CD4-positive, alpha-beta T cell treated with Interleukin-17A for 1 hour (primary cell): ENCODE data around the gene AGAP1.

Experiments used
- DNase-seq: peaks from one replicate; pipeline ENCODE4 v3.0.0-alpha.2; 2020

Gene AGAP1

DNA sequence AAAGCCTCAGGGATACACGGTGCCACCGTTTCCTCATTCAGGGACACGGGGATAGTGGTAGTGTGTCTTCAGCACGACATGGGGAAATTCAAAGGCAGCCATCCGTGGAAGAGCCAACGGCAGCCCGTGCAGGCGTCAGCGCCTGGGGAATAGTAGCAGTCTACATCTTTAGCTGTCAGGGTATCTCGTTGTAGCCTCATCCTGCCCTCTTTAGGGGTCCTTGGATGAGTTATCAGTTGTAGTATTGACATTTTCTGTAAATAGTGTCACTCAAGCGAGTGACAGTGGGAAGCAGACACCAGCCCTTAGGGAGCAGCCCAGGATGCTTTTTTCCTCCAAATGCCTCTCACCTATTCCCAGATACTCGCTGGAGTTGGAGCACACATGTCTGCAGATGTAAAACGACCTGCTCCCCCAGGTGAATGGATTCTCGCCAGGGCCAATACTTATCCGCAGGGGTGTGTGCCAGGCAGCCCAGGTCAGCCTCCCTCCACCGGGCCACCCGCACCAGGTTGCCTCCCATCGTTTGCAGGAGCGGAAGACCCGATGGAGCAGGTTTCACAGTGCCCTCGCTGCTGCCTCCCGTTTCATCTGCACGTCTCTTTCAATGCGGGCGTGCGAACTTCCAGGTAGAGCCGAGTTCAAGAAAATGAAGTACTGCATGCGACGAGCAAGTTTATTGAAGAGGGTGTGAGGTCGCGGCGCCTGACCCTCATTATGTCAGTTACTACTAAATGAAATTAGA is 41.0 kb downstream of the AGAP1 start:
- DNase-seq = no peak

DNA sequence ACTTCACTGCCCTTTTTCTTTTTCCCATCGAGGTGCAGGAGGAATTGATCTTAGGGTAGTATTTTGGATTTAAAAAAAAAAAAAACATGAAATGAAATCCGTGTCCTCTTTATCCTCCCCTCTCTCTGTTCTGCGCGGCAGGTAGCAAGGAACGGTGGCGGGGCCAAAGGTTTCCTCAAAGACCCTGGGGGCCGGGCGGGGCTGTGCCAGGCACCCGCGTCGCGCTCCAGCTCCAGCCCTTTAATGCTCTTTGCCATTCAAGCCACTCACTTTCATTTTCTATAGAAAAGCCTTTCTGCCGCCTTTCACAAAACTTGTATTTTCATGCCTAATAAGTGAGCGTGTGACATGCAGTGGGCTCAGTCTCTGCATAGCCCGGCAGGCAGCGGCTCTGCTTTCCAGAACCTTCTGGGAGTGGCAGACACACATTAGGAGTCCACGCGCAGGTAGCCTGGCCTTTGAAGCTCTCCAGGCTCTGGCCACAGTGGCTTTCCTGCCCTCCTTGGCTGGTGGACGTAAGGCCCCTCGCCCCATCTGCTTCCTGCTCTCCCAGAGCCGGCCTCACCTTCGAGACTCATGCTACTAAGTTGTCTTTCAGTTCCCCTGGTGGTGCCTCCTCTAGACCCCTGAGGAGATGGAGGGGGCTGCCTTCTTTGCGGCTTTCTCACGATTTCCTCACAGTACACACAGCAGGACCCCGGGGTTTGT is 41.7 kb downstream of the AGAP1 start:
- no peak for DNase-seq

DNA sequence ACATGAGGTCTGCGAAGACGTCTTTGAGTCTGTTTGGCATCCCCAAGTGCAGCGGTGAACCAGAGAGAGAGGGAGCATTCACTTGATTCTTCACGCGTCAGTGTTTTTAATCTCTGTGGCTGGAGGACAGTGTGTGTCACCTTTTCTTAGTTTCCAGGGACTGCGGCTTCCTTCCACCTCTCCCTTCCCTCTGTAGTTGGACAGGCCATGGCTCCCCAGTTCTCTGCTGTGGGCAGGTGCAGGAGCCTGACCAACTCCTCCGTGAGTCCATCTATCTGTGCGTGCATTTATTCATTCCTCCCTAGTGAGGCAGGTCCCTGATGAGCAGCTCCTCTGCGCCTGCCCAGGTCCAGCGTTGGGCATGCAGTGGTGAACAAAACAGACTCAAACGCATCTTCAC is 42.9 kb downstream of the AGAP1 start:
- DNase-seq = no peak

DNA sequence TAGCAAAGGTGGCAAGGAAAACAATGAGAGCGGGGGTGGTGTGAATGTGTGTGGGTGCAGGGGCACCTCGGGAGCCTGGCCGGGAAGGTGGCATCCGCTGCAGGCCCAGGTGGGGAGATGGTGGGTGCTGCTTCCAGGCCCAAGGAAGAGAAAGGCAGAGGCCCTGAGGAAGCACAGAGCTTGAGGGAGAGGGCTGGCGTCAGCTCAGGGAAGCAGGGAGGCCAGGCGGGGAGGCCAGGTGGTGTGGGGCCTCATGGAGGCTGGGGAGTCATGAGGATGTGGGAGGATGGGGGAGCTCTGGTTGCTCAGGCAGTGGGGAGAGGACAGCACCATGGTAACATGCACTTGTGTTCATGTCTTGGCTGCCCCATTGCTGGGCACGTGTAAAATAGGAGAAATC is 43.3 kb downstream of the AGAP1 start:
- no peak for DNase-seq

DNA sequence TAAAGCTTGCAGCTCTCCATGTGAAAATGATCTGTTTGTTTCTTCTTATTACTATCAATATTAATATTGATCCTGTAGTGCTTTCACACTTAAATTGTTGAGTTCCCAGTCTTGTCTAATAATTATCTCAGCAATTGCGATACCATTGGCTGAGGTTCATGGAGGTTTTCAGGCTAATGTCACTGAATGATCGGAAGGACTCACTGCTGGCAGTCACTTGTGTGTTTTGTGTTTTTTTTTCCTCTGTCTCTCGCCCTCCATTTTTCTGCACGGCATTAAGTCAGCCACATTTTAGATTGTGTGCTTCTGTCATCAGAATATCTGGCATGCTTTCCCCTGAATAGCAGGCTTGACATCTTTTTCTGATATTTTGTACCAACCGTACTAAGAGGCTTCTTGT is 43.7 kb downstream of the AGAP1 start:
- DNase-seq = no peak

DNA sequence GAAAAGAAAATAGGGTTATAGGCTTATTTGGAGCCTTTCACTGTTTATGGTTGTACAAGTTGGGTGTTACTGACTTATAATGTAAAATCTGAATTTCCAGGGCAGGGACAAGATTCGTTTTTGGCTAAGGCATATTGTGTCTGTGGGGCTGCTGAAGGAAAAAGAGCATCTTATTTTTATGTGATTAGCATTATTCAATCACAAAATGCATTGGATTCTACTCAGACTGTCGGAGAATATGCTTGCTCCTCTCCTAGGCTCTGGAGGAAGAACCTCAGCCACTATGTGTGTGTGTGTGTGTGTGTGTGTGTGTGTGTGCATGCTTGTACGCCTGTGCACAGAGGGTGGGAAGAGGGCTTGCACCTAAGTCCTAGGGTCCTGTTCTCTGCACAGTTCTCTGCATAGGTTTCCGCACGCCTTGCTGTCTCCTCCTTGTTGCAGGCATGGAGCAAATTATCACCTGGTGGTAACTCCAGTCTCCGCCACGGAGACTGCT is 44.3 kb downstream of the AGAP1 start:
- no peak for DNase-seq

DNA sequence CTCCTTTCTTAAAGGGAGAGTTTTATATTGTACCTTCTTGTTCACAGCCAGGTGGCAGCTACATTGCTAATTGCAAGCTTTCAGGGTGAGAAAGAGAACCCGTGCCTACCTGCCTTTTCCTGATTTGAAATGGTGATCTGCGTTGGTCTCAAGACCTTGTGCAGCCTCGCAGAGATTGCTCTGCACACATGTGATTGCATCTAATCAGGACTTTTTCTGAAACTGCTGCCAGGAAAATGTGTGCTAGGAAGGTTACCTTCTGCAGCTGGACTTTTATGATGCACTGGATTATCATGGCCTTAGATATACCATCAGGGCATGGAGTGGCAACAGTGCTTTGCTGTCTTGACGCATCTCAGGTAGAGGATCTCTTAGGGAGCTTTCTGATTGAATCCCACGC is 45.1 kb downstream of the AGAP1 start:
- no peak for DNase-seq

DNA sequence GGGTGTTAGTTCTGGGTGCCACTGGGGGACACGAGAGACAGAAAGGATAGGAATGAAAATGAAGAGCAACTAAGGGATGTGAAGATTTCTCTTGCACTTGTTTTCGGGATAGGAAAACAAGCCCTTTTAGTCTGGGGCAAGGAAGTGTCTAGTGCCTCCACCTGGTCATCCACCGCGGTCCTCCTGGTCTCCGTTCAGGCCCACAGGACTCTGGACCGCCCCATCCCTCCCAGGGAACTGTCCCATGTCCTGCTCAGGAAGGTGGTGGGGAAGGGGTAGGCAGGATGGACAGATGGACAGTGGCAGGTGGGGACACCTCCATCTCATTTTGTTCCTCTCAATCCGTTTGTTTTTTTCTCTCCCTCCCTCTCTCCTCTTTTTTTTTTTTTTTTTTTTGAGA is 45.9 kb downstream of the AGAP1 start:
- DNase-seq = no peak

DNA sequence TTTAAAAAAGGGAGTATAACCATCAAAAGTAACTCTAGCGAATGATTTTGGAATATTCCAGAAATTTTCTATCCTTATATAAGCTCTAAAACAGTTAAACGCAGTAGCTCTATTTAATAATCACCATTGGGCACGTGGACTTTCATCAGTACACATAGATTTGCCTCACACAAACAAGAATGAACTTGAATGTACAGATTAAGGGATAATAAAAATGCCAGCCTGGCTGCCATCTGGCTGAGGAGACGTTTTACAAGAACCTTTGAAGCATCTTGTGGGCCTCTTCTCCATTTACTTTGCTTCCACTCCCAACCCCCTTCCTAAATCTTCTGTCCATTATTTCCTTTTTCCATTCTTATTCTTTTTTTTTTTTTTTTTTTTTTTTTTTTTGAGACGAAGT is 47.2 kb downstream of the AGAP1 start:
- no peak for DNase-seq

DNA sequence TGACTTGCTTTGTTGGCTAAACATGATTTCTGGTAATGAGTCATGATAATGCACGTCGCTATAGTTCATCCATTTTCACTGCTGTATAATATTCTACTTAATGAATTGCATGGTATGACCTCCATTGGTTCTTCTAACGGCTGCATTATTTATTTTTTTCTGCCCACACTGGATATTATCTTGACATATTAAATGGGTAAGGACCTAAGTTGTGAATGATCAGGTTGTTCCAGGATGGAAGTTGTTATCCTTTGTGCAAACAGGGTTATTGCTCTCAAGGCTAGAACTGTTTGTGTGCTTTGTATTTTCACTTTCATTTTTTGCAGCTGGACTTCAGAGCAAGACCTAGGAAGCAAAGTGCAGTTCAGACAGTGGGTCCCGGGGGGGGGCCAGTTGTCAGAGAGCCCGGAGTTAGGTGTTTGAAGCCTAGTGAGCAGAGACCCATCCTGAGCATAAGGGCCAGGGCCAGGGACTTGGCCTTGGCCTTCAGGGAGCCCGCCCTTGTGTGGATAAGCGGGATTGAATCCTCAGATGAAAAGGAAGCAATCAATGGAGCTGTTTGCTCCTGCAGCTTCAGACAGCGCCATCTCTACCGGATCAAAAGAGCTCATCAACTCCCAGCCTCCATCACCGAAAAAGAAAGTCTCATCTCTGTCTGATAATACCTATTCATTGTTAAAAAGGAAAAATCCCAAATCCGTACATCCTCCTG is 48.2 kb downstream of the AGAP1 start:
- no peak for DNase-seq

DNA sequence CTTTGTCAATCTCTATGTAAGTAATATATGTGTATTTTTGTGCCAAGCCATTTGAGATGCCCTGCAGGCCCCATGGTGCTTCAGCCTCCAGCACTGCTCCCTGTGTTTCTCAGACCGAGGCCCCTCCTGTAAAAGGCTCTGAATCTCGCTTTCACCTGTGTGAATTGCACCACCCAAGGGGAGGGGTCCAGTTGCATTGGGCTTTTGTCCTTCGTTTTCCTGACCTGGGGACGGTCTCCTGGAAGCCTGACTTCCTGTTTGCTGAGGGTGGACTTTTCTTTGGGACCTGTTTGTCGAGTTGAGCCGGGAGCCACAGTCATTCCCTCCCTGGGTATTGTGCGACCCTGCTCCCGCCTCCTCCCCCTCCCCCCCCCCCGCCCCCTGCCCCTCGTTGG is 48.9 kb downstream of the AGAP1 start:
- DNase-seq = no peak

DNA sequence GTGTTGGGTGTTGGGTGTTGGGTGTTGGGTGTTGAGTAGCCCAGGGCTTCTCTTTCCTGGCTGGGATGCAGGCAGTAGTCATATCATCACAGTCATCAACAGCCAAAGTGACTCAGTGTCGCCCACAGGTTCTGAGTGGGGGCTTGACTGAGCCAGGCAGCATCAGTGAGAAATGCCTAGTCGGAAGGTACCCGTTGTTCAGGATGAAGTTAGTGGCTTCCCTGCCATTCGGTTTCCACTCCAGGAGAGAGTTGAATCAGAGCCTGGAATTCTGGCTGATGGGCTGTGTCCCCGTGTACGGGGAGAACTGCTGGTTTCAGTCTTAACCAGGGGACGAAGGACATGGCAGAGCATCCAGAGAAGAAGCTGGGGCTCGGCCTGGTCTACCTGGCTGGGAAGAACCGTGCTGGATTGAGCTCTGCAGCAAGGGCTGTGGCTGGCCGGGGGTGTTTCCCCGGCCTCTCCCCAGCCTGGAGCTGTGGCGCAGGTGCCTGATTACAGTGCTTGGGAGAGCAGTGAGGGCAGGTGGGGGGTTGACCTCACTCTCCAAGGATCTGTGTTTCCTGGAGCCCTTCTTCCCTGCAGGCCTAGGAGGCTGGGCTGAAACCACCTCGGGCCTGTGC is 49.4 kb downstream of the AGAP1 start:
- DNase-seq = no peak

DNA sequence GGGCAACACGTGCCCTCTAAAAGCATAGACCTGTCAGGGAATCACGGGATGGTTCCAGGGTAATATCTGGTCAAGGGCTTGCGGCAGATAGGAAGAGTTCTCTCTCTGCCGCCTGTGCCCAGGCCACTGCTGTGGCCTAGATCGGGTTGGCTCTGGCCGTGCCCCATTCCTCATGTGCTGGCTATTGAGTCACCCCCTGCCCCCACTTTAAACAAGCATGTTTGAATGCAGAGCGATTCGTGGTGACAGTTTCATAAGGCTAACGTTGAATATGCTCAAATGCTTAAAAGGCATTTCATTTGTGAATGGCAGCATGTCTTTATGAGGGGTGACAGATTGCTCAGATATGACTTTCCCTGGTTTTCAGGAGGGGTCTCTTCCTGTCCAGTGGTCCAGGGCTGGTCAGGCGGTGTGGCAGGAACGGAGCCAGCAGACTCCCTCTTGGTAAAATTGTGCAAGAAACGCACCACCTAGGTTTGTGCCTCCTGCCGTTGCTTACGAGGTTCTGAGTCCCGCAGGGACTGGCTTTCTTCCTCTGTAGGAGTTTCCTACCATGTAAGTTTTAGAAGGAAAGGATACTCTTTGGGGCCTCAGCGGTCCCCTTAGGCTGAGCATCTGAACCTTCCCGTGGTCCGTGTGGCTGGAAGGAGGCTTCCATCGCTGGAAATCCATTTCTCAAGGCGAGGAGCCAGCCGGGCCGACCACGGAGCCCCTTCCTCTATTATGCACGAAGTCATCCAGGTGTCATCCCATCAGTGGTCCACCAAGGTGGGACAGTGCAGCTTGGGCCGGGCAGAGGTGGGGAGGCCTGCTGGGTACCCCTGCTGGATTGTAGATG is 50.2 kb downstream of the AGAP1 start:
- no peak for DNase-seq

DNA sequence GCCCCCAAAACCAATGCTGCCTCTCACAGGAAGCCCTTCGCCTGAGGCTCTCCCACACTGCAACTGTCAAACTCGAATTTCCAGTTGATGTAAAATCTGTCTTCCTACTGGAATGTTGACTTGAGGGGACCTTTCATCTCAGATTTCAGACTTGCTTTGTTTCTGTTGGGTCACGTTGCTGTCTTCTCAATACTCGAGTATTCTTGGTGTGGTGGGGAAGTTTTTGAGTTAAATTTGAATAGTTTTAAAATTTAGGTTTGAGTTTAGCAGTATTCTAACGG is 50.8 kb downstream of the AGAP1 start:
- DNase-seq = no peak

DNA sequence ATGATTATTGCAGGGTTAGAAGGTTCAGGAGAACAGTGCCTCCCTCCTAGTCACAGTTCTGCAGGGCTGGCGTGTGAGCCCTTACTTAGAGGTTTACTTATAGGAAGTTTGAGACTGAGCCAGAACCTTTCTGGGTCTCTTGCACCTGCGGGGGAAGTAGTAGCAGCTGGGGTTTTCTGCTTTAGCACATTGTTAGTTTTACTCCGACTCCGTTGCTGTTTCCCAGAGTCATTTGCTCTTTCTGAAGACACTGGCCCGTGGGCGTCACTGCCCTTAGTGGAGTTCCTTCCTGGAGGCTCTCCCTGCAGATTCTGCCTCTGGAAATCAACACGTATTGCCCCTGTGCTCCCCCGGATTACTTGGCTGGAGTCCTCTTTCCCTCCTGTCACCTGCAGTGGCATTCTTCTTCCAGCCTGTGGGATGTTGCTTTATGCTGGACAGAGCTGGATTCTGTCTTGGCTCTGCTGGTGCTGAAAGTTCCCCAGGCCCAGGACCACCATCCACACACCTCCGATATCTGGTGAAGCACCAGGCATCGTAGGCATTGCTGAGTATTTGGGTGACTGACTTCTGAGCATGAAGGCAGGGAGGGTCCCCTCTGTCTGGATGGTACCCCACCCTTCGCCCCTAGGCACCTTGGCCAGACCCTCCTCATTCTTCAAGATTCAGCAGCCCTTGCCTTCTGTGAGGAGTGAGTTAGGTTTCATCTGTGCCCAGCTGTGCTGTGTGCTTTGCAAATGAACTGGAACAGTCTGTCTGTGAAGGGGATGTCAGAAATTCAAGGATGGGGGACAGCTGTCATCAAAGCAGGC is 51.7 kb downstream of the AGAP1 start:
- DNase-seq = no peak

DNA sequence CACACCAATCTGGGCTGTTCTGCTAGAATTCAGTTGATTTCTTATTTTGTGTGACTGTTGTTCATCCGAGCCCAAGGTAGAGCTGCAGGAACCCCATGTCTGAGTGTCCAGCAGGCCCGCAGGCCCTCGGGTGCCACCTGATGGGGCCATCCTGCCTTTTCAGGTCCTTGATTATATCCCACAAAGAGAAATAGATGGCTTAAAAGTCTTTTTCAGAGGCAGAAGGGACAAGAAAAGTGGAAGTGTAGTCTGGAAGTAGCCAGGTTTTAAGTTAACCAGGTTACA is 52.2 kb downstream of the AGAP1 start:
- DNase-seq = no peak

DNA sequence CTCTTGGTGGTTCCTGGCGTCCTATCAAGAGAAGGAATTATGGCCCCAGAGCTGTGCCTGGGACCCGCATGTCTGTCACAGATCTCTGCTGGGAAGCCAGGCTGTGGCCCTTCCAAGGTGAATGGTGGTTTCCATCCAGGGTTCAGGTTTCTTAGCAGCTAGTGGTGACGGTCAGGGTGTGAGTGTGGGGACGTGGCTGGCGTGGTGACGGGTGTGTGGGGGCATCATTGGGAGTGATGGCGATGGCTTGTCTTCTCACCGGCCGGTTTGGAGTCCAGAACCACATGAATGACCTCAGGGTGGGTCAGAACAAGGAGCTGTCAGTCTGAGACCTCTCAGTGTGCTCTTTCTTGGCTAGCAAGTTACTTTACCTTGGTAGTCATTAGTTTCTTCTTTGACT is 52.6 kb downstream of the AGAP1 start:
- no peak for DNase-seq

DNA sequence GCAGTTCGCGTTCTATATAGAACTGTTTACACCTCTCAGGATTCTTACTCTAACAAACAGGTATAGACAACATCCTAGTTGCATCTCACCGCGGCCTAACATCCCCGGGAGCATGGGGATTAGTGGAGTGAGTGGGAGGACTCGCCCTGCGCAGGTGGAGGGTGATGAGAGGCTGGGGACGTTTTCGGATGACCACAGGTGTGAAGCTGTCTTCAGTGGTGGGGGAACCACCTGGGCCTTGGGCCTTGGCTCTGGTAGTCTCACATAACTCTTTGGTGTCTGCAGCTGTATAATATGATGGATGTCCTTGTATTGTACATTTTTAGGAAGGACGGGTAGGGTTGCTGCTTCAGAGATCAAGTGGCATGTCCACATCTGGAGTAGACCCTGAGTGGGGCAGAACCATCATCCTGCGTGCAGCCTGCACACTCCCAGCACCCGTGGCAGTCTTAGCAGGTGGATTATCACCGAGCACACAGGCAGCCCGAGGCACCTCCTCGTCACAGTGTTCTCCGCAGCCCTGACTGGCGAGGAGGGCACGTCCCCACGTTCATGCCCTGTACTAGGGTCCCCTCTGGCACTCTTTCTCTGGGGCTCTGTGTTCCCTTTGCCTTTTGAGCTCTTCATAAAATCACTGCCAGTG is 56.0 kb downstream of the AGAP1 start:
- DNase-seq = no peak

DNA sequence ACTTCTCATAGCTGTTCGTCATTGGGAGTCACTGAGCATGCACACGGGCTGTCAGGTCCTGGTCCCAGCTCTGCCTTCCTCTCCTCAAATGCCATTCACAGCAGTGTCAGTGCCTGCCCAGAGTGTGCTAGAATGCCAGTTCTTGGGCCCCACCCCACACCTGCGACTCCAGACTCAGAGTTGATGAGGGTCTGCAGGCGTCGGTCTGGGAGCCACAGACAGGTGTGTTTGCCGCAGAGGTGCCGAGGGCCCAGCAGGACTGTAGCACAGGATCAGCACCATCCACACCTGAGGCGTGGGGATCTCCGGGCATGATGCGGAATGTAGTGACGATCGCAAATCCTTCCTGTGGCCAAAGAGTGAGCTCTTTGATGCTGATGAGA is 56.5 kb downstream of the AGAP1 start:
- DNase-seq = no peak

DNA sequence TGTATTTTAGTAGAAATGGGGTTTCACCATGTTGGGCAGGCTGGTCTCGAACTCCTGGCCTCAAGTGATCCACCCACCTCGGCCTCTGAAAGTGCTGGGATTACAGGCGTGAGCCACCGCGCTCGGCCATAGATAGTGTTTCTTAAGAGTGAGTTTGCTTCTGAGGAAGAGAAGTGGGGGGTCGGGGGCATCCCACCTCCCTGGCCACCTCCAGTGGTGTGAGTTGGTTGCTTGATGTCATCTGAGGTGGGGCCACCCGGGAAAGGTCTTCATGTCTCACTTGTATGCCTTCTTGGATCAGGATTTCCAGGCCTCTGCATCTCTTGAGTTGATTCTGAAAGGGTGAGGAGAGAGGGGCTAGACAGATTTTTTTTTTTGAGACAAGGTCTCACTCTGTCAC is 57.1 kb downstream of the AGAP1 start:
- no peak for DNase-seq

DNA sequence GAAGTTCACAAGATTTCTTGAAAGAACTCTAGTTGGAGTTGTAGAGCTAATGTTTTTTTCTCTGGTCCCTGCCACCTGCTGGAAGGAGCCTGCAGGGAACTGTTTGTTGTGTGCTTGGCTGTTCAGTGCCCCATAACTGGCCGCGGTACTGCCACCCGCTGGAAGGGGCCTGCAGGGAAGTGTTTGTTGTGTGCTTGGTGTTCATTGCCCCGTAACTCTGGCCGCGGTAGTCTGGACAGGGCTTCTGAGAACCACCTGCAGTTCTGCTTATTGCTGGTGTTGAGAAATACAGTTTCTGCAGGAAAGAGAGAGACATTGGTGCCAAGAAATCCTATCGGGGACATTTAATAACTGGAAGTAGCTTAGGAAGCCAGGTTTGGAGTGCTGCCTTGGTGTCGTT is 58.1 kb downstream of the AGAP1 start:
- no peak for DNase-seq

DNA sequence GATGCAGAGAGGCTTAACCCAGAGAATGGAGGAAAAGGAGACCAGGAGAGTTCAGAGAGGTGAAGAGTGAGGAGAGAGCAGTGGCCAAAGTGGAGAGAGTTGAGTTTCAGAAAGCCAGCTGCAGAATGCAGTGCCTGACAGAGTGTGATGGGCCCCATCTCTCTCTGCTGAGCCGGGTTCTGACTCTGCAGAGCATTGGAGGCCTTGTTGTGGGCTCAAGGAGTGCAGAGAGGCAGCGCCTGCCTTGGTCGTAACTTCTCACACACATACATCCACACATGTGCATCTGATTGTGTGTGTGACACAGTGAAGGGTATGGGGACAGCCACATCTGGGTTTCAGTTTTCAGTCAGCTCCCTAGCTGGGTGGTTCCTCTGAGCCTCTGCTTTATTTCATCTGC is 58.8 kb downstream of the AGAP1 start:
- DNase-seq = no peak
